Thoracic aorta (tissue), 2 donors: ENCODE measurements around the gene MBD2. TPM values are rescaled to one million over a fixed set of nuclear protein-coding genes. Genes with fewer than 3 reads are reported as not detected.

Source experiments
- ATAC-seq: fragments of 150-250 bp; one replicate; pipeline ENCODE4 v1.8.0; 2017; ENCODE audit warnings: low read depth; ENCODE audit not compliant: insufficient number of reproducible peaks, low FRiP score
- DNase-seq: peaks from one replicate; pipeline ENCODE4 v3.0.0-alpha.2; 2020; ENCODE audit warnings: low spot score
- H3K27ac ChIP-seq, 2 donors: fragments of 200-600 bp; sonication (generic); 1 replicate in 1 of 2; 2 replicates in 1 of 2; pipeline ENCODE4 v1.5.1; 2016; ENCODE audit warnings: mild to moderate bottlenecking in 2 of 2, moderate library complexity in 2 of 2
- H3K27me3 ChIP-seq: fragments of 200-600 bp; sonication (generic); replicated peaks from 2 replicates; pipeline ENCODE4 v1.6.0; 2016; ENCODE audit warnings: mild to moderate bottlenecking; ENCODE audit not compliant: insufficient read depth
- H3K36me3 ChIP-seq: fragments of 200-600 bp; sonication (generic); one replicate; pipeline ENCODE4 v1.5.1; 2016
- H3K4me1 ChIP-seq, 2 donors: fragments of 200-600 bp; sonication (generic); 1 replicate in 1 of 2; 2 replicates in 1 of 2; pipeline versions ENCODE4 v1.5.1 to v1.6.0; 2016; ENCODE audit warnings: low read depth in 2 of 2, mild to moderate bottlenecking in 1 of 2; ENCODE audit not compliant: control insufficient read depth in 1 of 2
- H3K4me3 ChIP-seq: fragments of 200-600 bp; sonication (generic); 2 replicates; pipeline ENCODE4 v1.5.1; 2016; ENCODE audit warnings: mild to moderate bottlenecking
- H3K9me3 ChIP-seq: fragments of 200-600 bp; sonication (generic); 2 replicates; pipeline ENCODE4 v1.5.1; 2016
- total RNA-seq, 2 donors: library from RNA; depleted of rRNA; stranded (reverse); fragments of >200 nt; gene quantifications; one replicate each; pipeline versions ENCODE4 v1.1.0 to v1.2.3, GENCODE V29; 2016
- TF ChIP-seq, protein P1 (sequence below): fragments of 200-600 bp; sonication (generic); IDR thresholded peaks from one replicate; pipeline ENCODE4 v1.5.1; 2019; ENCODE audit warnings: antibody characterized with exemption

The MBD2 gene
- total RNA-seq, 2 donors from 2014 or later: 43.5 to 49.3 TPM

GRCh38 chr18:54161267-54161666 lies 63.2 kb downstream of the MBD2 start:
- ATAC-seq (no peak), DNase-seq (no peak)
- peaks cover 3 to 7% of the 10 kb centered on the region in 2 donors for H3K4me1 ChIP-seq
- no peaks in the 10 kb centered on the region for H3K27me3 ChIP-seq
- H3K4me3 ChIP-seq: no peak overlapping the region
- no peak overlapping the region for H3K27ac ChIP-seq
- H3K9me3 ChIP-seq: no peaks in the 10 kb centered on the region
- TF ChIP-seq, protein P1, sequence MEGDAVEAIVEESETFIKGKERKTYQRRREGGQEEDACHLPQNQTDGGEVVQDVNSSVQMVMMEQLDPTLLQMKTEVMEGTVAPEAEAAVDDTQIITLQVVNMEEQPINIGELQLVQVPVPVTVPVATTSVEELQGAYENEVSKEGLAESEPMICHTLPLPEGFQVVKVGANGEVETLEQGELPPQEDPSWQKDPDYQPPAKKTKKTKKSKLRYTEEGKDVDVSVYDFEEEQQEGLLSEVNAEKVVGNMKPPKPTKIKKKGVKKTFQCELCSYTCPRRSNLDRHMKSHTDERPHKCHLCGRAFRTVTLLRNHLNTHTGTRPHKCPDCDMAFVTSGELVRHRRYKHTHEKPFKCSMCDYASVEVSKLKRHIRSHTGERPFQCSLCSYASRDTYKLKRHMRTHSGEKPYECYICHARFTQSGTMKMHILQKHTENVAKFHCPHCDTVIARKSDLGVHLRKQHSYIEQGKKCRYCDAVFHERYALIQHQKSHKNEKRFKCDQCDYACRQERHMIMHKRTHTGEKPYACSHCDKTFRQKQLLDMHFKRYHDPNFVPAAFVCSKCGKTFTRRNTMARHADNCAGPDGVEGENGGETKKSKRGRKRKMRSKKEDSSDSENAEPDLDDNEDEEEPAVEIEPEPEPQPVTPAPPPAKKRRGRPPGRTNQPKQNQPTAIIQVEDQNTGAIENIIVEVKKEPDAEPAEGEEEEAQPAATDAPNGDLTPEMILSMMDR: no peak
- H3K36me3 ChIP-seq: peaks cover 34% of the 10 kb centered on the region

- Histone ChIP-seq H3K36me3 (peaks cover 34% of the 10 kb centered on the region), H3K27me3 (no peaks in the 10 kb centered on the region), H3K9me3 (no peaks in the 10 kb centered on the region), H3K4me3 (no peak overlapping the region), H3K27ac (no peak overlapping the region), H3K4me1 (peaks cover 3 to 7% of the 10 kb centered on the region in 2 donors)
- ATAC-seq: no peak
- TF ChIP-seq, protein P1: no peak
- no peak for DNase-seq
Observed at GRCh38 chr18:54159906-54160305, 64.6 kb downstream of the MBD2 start.

GRCh38 chr18:54157646-54158385 lies 66.7 kb downstream of the MBD2 start:
- no peak overlapping the region for H3K4me3 ChIP-seq
- no peaks in the 10 kb centered on the region for H3K9me3 ChIP-seq
- H3K27ac ChIP-seq: no peak overlapping the region
- TF ChIP-seq, protein P1: no peak
- H3K36me3 ChIP-seq: peaks cover 25% of the 10 kb centered on the region
- peaks cover 3 to 7% of the 10 kb centered on the region in 2 donors for H3K4me1 ChIP-seq
- ATAC-seq (no peak), DNase-seq (no peak)
- no peaks in the 10 kb centered on the region for H3K27me3 ChIP-seq

GRCh38 chr18:54155412-54155811 lies 69.1 kb downstream of the MBD2 start:
- peaks cover 3 to 7% of the 10 kb centered on the region in 2 donors for H3K4me1 ChIP-seq
- H3K9me3 ChIP-seq: no peaks in the 10 kb centered on the region
- DNase-seq: no peak
- peaks cover 25% of the 10 kb centered on the region for H3K36me3 ChIP-seq
- no peaks in the 10 kb centered on the region for H3K27me3 ChIP-seq
- H3K4me3 ChIP-seq: no peak overlapping the region
- TF ChIP-seq, protein P1: no peak
- no peak overlapping the region for H3K27ac ChIP-seq
- no peak for ATAC-seq

GRCh38 chr18:54154231-54154630 lies 70.2 kb downstream of the MBD2 start:
- TF ChIP-seq, protein P1: no peak
- Histone ChIP-seq H3K4me1 (peaks cover 9 to 10% of the 10 kb centered on the region in 2 donors), H3K27me3 (no peaks in the 10 kb centered on the region), H3K27ac (no peak overlapping the region), H3K36me3 (peaks cover 16% of the 10 kb centered on the region), H3K9me3 (no peaks in the 10 kb centered on the region), H3K4me3 (no peak overlapping the region)
- DNase-seq (no peak), ATAC-seq (no peak)
